ENCODE data around the gene HOXA7.

Gene HOXA7

DNA sequence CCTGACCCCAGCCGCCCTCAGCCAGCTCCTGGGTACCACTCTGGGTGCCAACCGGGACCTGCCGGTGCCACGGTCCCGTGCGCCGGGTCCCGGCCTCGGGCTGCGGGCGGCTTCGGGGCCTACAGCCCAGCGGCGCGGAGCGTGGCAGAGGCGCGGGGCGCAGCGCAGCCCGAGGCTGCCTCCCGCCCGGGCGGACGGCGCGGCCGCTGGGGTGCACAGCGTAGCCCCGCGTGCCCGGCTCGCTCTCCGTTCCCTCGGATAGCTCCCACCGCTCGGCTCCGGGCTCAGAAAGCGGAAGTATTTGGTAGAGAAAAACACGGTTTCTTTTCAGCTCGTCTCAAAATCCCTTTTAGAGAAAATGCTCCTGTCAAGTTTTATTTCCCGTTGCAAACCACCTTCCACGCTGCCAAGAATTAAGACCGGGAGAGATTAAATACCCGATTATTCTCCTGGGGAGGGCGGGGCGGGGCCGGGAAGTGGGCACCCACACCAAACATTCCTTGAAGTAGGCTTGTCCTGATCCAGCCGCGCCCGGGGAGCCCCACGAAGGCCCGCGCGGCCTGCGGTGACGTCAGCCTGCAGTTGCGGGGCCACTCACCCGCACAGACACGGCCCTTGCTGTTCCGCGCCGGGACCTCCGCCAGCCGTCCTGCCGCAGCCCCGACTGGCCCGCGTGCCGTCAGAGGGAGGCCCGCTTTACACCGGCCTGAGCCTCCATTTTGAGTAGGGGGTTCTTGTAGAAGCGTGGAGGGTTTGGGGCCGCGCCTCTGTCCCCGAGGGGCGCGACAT is 36.3 kb upstream of the HOXA7 start:
- no peak for DNase-seq

DNA sequence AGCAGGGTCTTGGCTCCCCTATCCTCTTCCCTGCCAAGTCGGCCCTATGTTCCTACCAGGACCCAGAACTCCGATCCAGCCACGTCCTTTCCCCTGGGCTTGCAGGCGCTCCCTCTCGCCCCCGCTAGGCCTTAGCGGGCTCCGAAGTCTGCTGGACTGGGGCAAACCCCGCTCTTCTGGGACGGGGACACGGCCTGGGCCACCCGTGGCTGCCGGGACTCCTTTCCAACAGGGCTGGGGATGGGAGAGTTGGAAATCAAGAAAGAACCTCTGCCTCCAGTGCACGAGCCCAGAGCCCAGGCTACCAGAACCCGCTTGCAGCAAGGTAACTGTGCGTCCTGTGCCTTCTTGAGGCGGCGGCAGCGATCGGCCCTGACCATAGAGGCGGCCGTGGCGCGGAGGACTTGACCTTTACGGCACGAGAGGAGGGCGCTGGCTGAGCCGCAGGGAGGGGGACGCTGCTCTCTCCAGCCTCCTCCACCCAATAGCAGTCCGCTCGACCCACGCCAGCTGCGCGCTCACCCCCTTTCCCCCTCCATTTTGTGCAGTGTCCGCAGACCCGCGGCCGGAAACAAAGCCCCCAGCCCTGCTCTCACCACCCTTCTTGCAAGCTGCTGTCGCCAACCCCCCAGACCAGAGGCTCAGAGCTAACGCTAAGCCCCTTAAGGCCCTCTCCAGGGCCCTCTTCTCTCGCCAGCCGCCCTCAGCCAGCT is 35.5 kb upstream of the HOXA7 start:
- DNase-seq: no peak

DNA sequence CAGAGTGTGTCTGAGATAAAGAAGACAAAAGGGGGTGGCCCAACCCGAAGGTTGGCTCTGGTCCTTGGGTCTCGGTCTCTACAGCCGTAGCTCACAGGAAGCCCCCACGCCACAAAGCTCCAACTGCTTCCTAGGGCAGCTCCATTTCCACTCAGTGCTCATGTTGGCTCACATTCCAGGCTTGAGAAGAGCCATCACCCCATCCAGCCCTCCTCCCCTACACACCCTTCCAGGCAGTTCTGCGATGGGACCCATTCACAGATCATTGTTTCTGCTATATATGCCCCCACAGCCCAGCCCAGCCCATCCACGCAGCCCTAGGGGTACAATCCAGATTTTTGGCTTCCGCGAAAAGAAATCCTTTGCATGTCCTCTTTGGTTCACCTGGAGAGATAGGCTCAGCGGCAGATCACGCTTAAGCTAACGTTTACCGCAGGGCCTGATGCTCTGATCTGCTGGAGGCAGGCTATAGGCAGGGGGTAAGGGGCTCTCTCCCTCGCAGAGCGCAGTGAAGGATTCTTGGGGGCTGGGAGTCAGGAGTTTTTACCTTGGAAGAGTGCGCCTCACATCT is 34.8 kb upstream of the HOXA7 start:
- DNase-seq: no peak

DNA sequence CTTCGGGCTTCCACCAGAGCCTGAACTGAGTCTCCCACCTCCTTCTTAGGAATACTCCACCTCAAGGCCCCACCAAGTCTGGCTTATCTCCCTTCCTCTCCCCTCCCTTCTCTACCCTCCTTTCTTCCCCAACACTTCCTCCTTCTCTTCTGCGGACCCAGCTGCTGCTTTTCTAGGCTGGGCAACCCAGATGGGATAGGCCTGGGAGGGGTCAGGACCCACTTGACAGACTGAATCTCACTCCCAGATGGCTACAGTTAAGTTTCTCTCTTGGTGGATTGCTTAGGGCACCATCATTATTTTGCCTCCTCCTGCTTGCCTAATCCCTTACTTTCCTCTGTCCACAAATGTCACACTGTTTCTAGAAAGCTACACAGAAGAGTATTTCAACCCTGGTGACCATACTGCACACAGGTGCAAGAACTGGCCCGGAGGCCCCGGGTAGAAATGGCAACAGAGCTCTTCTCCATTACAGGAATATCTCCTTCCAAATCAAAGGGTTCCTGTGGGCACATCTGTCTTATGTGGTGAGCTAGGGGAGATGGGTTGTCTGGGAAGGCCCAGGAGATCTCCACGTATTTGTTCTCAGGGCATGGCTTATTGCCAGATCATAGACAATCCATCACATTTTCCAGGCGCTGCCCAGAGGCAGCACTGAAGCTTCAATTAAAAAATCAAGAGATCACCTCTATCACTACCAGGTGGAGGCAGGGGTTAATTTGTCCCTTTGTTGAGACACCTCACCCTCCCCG is 33.7 kb upstream of the HOXA7 start:
- DNase-seq: no peak

DNA sequence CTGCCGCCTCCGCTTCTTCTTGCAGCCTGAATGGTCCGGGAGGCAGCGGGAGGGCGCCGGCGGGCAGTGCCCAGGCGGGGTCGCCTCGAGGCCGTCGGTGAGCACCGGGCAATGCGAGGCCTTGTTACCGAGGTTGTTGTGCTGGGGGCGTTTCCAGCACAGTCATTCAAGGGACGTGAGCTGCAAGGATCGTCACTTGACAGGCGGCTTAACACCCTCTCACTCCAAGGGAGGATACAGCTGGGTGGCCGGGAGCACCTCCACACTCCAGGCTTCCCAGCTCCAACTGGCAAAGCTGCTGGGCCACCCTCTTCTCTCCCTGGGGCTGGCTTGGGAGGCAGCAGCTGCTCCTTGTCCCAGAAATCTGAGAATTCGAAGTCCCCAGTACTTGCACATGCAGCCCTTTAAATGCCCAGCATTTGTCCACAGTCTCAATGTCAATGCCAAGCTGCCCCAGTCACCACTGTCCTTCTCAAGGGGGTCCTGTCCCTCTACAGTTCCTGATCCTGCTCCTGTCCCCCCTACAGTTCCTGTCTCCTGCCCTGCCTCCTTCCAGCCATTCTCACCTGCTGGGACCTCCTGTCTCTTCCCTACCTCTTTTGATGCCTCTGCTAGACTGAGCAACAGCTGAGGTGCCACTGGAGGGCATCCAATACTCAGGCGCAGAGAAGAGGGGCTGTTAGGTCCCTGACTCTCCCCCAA is 33.0 kb upstream of the HOXA7 start:
- DNase-seq: no peak

DNA sequence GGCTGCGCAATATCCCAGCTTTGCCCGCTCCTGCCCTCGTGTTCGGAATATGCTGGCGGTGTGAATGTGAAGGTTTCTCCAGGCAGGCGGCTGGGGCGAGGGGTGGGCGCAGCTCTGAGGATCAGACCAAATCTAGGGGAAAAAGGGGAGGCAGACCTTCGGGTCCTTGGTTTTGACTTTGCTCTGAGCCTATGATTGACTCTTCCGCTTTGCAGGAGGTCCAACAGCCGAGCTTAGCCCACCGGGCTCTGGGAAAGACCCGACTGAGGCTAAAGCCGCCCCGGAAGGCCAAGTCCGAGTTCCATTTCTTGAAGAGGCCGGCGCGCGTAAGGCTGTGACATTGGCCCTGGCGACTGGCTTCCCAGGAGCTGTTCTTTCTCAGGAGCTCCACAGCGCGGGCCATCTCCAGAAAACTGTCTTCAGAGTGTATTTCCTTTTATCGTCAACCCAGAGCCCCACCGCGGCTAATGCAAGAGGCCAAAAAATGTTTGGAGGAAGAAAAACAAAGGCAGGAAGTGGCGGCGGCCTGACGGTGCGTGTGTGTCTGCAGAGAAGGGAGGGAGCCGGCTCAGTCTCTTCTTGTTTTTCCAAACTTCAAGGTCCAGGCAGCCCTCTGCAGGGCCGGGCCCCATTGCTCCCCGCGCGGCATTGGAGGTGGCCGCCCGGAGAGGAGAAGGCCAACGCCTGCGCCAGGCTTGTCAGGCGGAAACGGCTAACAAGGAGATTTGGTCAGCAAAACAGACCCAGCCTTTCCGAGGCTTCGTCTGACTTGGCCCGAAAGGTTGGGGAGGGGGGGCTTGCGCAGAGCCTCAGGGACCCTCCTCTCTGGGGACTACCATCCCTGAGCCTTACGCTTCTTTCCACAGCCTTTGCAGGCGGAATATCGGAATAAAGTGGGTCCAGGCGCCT is 32.2 kb upstream of the HOXA7 start:
- peak; percentile 49 for DNase-seq

DNA sequence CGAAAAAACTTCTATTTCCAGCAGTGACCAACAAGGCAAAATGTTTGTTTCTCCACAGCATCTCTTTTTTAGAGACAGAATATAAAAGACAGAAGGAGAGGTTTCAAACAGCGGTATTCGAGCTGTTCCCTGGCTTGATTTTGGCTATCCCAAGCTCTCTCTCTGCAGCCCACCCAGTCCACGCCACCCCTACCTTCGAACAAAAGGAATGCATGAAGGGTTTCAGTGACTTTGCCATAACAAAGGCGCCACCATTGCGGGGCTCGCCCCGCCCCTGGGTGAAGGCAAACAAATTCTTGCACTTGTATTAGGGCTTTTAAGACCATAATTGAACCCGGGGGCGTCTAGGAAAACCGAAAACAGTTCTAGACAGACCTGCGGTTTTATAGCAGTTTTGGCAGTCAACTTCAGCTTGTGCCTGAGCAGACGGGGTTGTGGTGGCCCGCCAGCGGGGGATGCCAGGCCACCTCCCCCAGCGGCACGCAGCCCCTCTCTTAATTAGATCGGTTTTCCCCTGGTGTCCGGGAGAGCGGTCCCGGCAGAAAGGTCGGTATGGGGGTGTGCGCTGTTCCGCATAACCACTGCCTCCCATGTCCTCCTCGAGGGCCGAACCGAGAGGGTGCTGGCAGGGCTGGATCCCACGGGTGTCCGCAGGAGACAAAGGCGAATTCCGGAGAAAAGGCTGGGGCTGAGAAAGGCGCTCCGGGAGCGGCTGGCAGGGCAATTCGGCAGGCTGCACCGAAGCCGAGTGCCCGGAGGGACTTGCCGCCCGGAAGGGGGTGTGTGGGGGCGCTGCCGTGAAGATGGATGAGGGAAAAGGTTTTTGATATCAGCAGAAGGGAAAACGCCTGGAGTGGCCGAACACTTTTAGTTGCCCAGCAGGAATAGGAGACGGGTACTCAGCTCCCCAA is 31.3 kb upstream of the HOXA7 start:
- DNase-seq: no peak

DNA sequence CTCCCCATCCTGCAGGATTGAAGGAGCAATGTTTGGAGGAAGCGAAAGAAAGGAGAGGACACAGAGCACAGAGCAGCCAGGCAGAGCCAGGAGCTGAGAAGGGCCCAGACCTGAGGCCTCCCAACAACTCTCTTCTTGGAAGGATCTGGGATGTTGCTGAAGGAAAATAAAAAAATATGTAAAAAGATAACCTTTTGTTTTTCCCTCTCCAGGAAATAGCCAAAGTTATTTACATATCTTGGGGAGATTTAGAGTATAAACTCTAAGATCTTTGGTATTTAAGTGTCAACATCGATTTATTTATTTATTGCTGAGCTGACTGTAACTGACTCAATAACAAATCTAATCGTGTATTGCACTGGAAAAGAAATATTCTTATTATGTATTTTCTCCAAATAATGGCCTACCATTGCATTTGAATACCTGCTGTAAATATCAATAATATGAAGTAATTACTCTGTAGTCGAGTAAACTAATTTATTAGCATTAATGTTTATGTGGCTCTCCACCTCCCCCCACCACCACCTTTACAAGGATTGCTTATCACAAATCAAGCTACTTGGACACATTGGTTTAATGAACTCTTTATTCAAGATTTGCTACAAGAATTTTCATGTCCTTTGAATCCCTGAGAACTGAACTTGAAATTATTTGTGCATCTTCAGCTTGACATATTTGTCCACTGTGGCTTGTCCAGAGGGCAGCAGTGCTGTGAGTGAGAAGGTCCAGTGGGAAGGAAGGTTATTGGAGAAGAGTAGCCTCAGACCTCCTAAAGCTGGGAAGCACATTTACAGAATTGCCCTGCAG is 30.4 kb upstream of the HOXA7 start:
- no peak for DNase-seq

DNA sequence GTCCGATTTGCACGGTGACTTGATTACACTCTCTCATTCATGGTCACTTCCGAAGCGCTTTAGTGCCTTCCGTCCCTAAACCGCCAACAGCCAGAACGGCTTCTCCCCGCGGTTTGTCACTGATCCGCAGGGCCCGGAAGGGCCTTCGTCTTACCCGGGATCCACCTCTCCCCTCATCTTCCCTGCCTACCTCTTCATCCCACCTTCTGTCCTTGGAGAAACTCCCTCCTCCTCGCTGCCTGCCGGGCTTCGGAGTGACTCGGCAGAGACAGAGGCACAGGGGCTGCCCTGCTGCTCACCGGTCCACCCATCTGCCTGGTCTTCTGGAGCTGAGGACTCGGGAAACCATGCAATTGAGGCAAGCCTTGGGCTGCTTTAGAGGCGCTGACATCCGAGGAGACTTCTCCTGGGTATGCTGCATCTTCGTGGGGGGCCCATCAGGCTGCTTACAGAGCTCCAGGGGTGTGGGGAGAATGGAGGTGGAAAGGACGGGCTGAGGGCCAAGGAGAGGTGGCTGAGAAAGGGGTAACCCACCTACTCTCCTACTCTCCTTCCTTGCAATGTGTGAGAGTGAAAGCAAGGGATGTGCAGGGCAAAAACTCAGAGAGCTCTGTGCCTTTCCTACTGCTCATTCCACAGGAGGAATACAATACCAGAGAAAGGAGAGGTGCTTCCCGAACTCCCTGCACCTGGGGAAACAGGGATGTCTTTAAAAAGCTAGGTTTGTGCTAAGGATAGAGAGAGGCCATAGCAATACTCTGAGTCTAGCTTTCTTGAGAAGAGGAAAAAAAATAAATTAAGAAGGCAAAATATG is 29.6 kb upstream of the HOXA7 start:
- DNase-seq: no peak

DNA sequence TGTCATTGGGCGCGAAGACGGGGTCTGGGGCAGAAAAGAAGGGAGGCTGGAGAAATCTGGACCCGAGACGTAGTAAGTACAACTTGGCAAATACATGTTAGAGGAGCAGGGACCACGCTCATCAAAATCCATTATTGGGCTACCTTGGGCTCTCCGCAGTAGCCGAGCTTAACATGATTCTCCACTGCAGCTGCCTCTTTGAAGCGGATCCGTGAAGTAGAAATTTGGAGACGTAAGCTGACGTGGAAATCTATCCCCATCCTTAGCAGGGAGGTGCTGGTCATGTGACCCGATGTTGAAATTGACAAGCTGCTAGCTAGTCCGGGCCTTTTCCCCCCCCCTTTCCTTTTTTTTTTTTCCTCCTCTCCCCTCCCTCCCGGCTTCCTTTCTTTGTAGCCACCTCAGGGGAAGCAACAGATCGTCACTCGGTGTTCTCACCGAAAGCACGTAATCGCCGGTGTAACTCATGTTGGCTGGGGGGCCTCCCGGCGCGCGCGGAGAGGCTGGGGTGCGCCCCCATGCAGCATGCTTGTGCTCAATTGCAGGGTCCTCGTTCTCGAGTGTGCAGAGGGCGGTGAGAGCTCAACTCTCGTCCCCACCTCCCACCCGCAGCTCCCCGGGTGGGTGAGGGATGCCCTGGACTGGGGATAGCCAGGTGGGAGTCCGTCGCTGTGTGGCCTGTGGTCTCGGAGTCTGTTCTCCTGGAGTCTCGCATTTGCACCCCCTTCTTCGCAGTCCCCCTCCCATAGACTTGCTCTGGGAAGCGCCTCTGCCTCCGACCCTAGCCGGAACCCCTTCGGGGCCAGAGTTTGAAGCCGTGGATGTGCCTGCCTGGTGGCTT is 28.8 kb upstream of the HOXA7 start, which contains the start of gene HOXA11:
Gene HOXA11 (minus strand): TSS at position 220 of the 841 bp plus-strand sequence. CDS start 88 bp downstream, at position 132.
- no peak for DNase-seq

DNA sequence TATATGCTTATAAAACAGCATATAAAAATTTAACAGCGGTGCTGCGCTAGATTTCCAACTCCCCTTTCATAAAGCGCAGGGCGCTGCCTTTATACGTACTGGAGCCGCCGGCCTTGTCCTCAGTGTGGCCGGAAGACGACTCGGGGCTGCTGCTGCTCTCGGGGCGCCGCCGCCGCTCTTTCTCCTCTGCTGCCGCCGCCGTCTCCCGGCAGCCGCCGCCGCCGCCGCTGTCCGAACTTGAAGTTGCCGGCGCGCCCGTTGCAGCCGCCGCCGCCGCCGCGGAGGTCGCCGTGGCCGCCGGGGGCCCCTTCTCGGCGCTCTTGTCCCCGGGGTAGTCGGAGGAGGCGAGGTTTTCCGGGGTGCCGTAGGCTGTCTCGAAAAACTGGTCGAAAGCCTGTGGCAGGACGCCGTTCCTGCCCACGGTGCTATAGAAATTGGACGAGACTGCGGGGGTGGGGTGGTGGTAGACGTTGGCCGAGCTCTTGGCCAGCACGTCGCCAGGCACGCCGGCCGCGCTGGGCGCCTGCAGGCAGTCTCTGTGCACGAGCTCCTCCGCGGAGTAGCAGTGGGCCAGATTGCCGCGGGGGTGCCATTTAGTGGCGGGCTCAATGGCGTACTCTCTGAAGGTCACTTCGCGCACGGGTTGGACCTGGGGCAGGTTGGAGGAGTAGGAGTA is 28.0 kb upstream of the HOXA7 start:
- DNase-seq: no peak

DNA sequence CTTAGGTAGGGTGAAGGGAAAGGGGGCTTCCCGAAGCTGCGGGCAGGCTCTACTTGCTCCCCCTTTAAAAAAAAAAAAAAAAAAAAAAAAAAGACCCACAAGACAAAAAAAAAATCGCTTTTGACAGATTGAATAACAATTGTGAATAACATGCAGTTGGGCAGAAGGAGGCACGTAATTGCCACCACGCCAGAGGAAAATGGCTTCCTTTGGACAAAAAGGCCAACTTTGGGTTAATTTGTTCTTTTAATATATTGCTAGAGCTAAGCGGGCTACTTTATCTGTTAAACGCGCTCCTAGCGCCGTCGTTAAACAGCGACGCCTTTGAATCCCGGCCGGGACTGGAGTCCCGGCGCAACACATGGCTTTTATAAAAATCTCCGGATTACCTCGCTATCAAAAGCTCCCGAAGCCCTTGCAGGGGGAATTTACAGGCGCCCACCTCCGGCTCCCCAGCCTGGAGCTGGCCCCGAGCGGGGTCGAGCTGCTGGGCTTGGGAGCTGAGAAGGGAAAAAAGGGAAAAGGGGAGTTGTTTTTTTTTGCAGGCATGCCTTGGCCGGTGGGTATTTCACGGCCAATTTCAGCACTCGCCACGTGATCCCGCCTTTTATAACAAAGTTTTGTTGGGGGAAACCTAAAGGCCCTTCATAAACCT is 27.3 kb upstream of the HOXA7 start:
- DNase-seq: no peak

DNA sequence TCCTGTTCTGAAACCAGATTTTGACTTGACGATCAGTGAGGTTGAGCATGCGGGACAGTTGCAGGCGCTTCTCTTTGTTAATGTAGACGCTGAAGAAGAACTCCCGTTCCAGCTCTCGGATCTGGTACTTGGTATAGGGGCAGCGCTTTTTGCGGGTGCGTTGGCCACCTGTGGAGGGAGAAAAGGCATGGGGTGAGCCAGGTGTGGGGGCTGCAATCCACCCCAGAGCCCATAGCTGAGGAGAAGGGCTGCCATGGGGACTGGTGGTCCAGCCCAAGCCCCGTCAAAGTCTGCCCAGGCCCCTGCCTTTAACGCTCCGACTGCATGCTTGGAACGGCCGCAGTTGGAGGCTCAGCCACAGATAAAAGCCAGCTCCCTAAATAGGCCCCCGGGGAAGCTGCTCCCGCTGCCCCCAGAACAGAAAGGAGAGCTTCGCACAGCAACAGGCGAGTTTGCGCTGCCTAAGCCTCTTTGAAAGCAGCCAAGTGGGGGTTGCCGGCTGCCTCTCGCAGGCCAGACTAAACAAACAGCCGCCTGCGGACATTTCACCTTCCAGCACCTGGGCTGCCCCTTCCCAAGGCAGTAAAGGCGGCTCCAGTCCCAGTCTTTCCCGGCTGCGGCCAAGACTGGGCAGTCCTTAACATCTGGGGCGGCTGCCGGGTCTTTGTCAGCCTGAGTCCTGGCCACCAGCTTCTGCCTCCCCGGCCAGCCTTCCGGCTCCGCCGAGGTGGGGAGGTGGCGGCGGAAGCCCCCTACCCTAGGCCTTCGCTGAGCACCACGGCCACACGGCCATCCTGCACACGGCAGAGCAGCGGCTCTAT is 26.6 kb upstream of the HOXA7 start:
- DNase-seq: no peak

DNA sequence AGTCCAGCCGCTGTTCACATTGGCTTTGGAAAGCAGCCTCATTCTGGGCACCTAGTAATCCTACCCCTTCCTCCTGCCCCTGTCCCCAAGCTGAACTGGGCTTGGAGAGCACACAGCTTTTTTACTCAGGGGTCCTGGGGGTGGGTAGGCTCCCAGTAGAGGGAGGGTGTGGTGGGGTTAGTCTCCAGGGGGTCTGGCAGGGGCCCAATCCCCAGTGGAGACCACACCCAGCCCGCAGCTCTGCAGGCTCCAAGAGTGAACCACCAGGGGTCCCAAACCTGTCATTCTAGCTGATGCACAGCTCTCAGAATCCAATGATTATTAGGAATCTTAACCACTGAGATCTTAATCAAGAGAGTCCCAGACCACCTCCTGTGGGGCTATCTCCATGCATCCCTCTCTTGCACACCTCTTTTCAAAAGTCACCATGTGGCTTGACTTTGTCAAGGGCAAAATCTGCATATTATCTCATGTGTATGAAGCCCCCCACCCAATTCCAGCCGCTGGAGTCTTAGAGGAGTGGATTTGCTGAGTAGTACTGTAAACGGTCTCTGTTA is 25.9 kb upstream of the HOXA7 start:
- DNase-seq: no peak

DNA sequence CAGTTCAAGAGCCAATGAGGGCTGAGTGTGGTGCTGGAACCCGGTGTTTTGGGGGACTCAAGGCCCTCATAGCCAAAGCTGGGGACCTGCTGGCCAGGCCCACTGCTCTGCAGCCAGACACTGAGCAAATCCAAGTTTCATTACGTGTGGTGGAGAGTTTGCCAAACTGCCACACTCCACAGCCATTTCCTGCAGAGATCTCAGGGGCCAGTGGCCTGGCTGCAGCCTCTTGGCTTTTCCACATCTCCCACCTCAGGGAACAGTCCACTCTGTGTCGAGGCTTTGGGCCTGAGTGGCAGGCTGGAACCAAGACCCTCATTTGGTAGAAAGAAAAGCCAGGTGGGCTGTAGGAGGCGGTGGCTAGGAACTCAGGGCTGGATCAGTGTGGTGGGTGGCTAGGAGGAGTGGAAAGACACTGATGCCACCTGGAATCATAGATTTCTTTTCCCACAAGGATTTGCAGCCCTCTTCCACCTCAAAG is 25.4 kb upstream of the HOXA7 start:
- no peak for DNase-seq
